HepG2 (cell line): ENCODE results near the gene EPB42. TPM values are rescaled to one million over a fixed set of nuclear protein-coding genes. Genes with fewer than 3 reads are reported as not detected.

Source experiments
- BCLAF1 ChIP-seq: fragments of 450-650 bp; IDR thresholded peaks from 2 replicates; pipeline ENCODE4 v1.6.1; 2017; ENCODE audit warnings: mild to moderate bottlenecking
- CBX2 ChIP-seq, 2 experiments: fragments of 200-600 bp in 1 of 2; sonication (generic); formaldehyde crosslinking in 1 of 2; IDR thresholded peaks; 2 replicates each; pipeline versions ENCODE4 v1.7.0 to v1.8.1; 2018 to 2022; ENCODE audit warnings: low read depth in 2 of 2, low read length in 1 of 2, mild to moderate bottlenecking in 1 of 2, missing genetic modification reagents in 1 of 2
- CHCHD3 ChIP-seq: sonication (generic); formaldehyde crosslinking; IDR thresholded peaks from 2 replicates; pipeline ENCODE4 v1.8.0; 2022; ENCODE audit warnings: mild to moderate bottlenecking, missing genetic modification reagents, moderate library complexity
- GRHL1 ChIP-seq: sonication (generic); formaldehyde crosslinking; conservative IDR thresholded peaks from 2 replicates; pipeline ENCODE4 v1.8.0; 2022; ENCODE audit warnings: missing genetic modification reagents
- NFE2 ChIP-seq: sonication (generic); formaldehyde crosslinking; IDR thresholded peaks from 2 replicates; pipeline ENCODE4 v1.4.0; 2020; ENCODE audit warnings: missing genetic modification reagents
- NFE2L2 ChIP-seq: fragments of 150-350 bp; IDR thresholded peaks from 2 replicates; pipeline ENCODE4 v1.6.1; 2014; ENCODE audit warnings: low read length
- RFXAP ChIP-seq: sonication (generic); formaldehyde crosslinking; IDR thresholded peaks from 2 replicates; pipeline ENCODE4 v1.4.0; 2020; ENCODE audit warnings: missing genetic modification reagents, borderline replicate concordance
- SP1 ChIP-seq, 2 experiments: fragments of 450-650 bp in 1 of 2; sonication (generic) in 1 of 2; formaldehyde crosslinking in 1 of 2; IDR thresholded peaks; 2 replicates each; pipeline versions ENCODE4 v1.4.0 to v1.6.1; 2016 to 2020; ENCODE audit warnings: missing genetic modification reagents in 1 of 2
- TEF ChIP-seq: sonication (generic); formaldehyde crosslinking; IDR thresholded peaks from 2 replicates; pipeline ENCODE4 v1.5.0; 2020; ENCODE audit warnings: missing genetic modification reagents
- ZNF614 ChIP-seq: IDR thresholded peaks from 2 replicates; pipeline ENCODE4 v1.6.1; 2018; ENCODE audit warnings: missing biosample characterization, missing genetic modification reagents, inconsistent platforms, borderline replicate concordance
- polyA plus RNA-seq, 8 experiments: library from polyadenylated mRNA; depleted of rRNA in 3 of 8; stranded (reverse) in 7 of 8; unstranded in 1 of 8; fragments of >200 nt; fragmentation: Illumina TruSeq in 4 of 8; extraction: Trizol in 4 of 8; gene quantifications; 2 replicates each; pipeline versions ENCODE4 v1.2.1 to v1.2.3, GENCODE V29; 2011 to 2016; ENCODE audit warnings: low read depth in 4 of 8, missing spikeins in 1 of 8, mixed read lengths in 1 of 8; ENCODE audit not compliant: insufficient read depth in 1 of 8
- total RNA-seq, 5 experiments: library from RNA; depleted of rRNA; stranded (reverse); fragments of >200 nt; fragmentation: Illumina TruSeq; extraction: Trizol; gene quantifications; 2 replicates each; pipeline ENCODE4 v1.2.3, GENCODE V29; 2016; ENCODE audit warnings: low read depth in 1 of 5
- TF ChIP-seq, protein P1 (sequence below): IDR thresholded peaks from 2 replicates; pipeline ENCODE4 v1.6.1; 2016; ENCODE audit warnings: missing compliant biosample characterization, missing genetic modification reagents, borderline replicate concordance

EPB42 gene
- total and polyA plus RNA-seq, 2 of the 13 experiments (the other 11 are each of a cell fraction or from before 2014, with no cell fraction given) = not detected

DNA sequence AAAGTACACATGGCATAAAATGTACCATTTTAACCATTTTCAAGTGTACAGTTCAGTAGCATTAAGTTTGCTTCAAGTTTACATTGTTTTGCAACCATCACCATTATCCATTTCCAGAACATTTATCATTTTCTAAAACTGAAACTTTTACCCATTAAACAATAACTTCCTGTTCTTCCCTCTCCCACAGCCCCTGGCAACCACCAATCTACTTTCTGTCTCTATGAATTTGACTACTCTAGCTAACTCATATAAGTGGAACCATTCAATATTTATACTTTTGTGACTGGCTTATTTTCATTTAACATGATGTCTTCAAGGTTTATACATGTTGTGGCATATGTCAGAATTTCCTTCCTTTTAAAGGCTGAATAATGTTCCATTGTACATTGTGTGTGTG lies 67.5 kb downstream of the EPB42 start (continued):
- no peak for TF ChIP-seq BCLAF1
- no peak for TF ChIP-seq NFE2
- TF ChIP-seq NFE2L2 = no peak
- no peak for TF ChIP-seq GRHL1
- TF ChIP-seq CHCHD3 (CRISPR knock-in tag) = no peak
- no peak for TF ChIP-seq SP1 (IDR thresholded peaks at IDR 0.05)
- TF ChIP-seq SP1 (CRISPR knock-in tag; IDR thresholded peaks at IDR 0.05) = no peak
- TF ChIP-seq TEF (CRISPR knock-in tag) = no peak
- no peak for TF ChIP-seq ZNF614 (CRISPR knock-in tag)
- TF ChIP-seq CBX2 (IDR thresholded peaks at IDR 0.05; ENCODE audit: low read depth, low read length) = no peak
- TF ChIP-seq CBX2 (CRISPR knock-in tag; IDR thresholded peaks at IDR 0.05; ENCODE audit: low read depth) = no peak
- TF ChIP-seq, protein P1, sequence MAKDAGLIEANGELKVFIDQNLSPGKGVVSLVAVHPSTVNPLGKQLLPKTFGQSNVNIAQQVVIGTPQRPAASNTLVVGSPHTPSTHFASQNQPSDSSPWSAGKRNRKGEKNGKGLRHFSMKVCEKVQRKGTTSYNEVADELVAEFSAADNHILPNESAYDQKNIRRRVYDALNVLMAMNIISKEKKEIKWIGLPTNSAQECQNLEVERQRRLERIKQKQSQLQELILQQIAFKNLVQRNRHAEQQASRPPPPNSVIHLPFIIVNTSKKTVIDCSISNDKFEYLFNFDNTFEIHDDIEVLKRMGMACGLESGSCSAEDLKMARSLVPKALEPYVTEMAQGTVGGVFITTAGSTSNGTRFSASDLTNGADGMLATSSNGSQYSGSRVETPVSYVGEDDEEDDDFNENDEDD = no peak
- TF ChIP-seq RFXAP = no peak
